HEK293T (cell line): ENCODE data around the gene FAM76B.

Source experiments
- CTCF ChIA-PET: fragments of 350-600 bp; formaldehyde crosslinking; extraction: SDS; loops from one replicate; lab custom pipeline; 2021; ENCODE audit warnings: antibody characterized with exemption, inconsistent platforms; lab: Yijun Ruan, JAX
- POLR2A ChIA-PET: fragments of 350-600 bp; formaldehyde crosslinking; extraction: SDS; loops from one replicate; lab custom pipeline; 2020; ENCODE audit warnings: antibody characterized with exemption, inconsistent platforms; lab: Yijun Ruan, JAX
- DNase-seq: peaks from one replicate; pipeline ENCODE4 v3.0.0; 2012; ENCODE audit warnings: mixed read lengths; ENCODE audit errors: extremely low spot score
- ARNT ChIP-seq: fragments of 450-650 bp; IDR thresholded peaks from 2 replicates; pipeline ENCODE4 v1.6.1; 2017; ENCODE audit warnings: mild to moderate bottlenecking
- BHLHE40 ChIP-seq: fragments of 450-650 bp; IDR thresholded peaks from 2 replicates; pipeline ENCODE4 v1.6.1; 2016; ENCODE audit warnings: mild to moderate bottlenecking, moderate library complexity, borderline replicate concordance
- CTBP1 ChIP-seq: fragments of 450-650 bp; IDR thresholded peaks from 2 replicates; pipeline ENCODE4 v1.6.1; 2016; ENCODE audit warnings: borderline replicate concordance
- ELF4 ChIP-seq: fragments of 450-650 bp; IDR thresholded peaks from 2 replicates; pipeline ENCODE4 v1.6.1; 2017; ENCODE audit warnings: antibody characterized with exemption
- FOXA1 ChIP-seq: fragments of 450-650 bp; IDR thresholded peaks from 2 replicates; pipeline ENCODE4 v1.6.1; 2016; ENCODE audit warnings: mild to moderate bottlenecking
- FOXK2 ChIP-seq: fragments of 450-650 bp; IDR thresholded peaks from 2 replicates; pipeline ENCODE4 v1.6.1; 2016; ENCODE audit warnings: mild to moderate bottlenecking
- FOXM1 ChIP-seq: fragments of 450-650 bp; IDR thresholded peaks from 2 replicates; pipeline ENCODE4 v1.6.1; 2017; ENCODE audit warnings: mild to moderate bottlenecking, borderline replicate concordance
- HDGF ChIP-seq: fragments of 450-650 bp; IDR thresholded peaks from 2 replicates; pipeline ENCODE4 v1.6.1; 2017; ENCODE audit warnings: antibody characterized with exemption, borderline replicate concordance
- L3MBTL2 ChIP-seq: fragments of 450-650 bp; conservative IDR thresholded peaks from 2 replicates; pipeline ENCODE4 v1.6.1; 2016; ENCODE audit warnings: mild to moderate bottlenecking
- LEF1 ChIP-seq: fragments of 450-650 bp; IDR thresholded peaks from 2 replicates; pipeline ENCODE4 v1.6.1; 2017; ENCODE audit warnings: mild to moderate bottlenecking, borderline replicate concordance
- NFRKB ChIP-seq: fragments of 450-650 bp; IDR thresholded peaks from 2 replicates; pipeline ENCODE4 v1.6.1; 2016; ENCODE audit warnings: mild to moderate bottlenecking, moderate library complexity
- PKNOX1 ChIP-seq: fragments of 450-650 bp; IDR thresholded peaks from 2 replicates; pipeline ENCODE4 v1.6.1; 2016
- SP1 ChIP-seq: fragments of 450-650 bp; IDR thresholded peaks from 2 replicates; pipeline ENCODE4 v1.6.1; 2017
- SUZ12 ChIP-seq: fragments of 450-650 bp; IDR thresholded peaks from 2 replicates; pipeline ENCODE4 v1.6.1; 2016; ENCODE audit warnings: mild to moderate bottlenecking
- TARDBP ChIP-seq: fragments of 450-650 bp; IDR thresholded peaks from 2 replicates; pipeline ENCODE4 v1.6.1; 2016
- ZNF384 ChIP-seq: fragments of 450-650 bp; IDR thresholded peaks from 2 replicates; pipeline ENCODE4 v1.6.1; 2016

The FAM76B gene

GRCh38 chr11:95732930-95733602, 56.5 kb downstream of the FAM76B start:
- TF ChIP-seq NFRKB, result no peak
- no peak for TF ChIP-seq SP1
- TF ChIP-seq FOXM1, result no peak
- no peak for TF ChIP-seq HDGF
- TF ChIP-seq ARNT, result no peak
- no peak for TF ChIP-seq PKNOX1
- TF ChIP-seq L3MBTL2, result no peak
- no peak for TF ChIP-seq ZNF384
- no peak for TF ChIP-seq BHLHE40
- TF ChIP-seq SUZ12, result no peak
- TF ChIP-seq FOXK2, result no peak
- no peak for TF ChIP-seq LEF1
- TF ChIP-seq FOXA1, result no peak
- TF ChIP-seq CTBP1, result no peak
- ChIA-PET POLR2A (no interaction called here), CTCF (no interaction called here)
- DNase-seq, result no peak

- CTCF ChIA-PET, result no interaction called here
Measured at GRCh38 chr11:95729462-95729861, 60.1 kb downstream of the FAM76B start.

GRCh38 chr11:95728790-95729189, 60.8 kb downstream of the FAM76B start:
- POLR2A ChIA-PET, result no interaction called here
- CTCF ChIA-PET, result no interaction called here
- TF ChIP-seq SP1, result no peak
- no peak for TF ChIP-seq BHLHE40
- TF ChIP-seq TARDBP, result no peak
- TF ChIP-seq ARNT, result no peak
- TF ChIP-seq LEF1, result no peak
- TF ChIP-seq FOXM1, result no peak
- no peak for TF ChIP-seq CTBP1
- no peak for TF ChIP-seq SUZ12
- no peak for TF ChIP-seq NFRKB
- TF ChIP-seq L3MBTL2, result no peak
- TF ChIP-seq ZNF384, result no peak
- TF ChIP-seq PKNOX1, result no peak
- no peak for TF ChIP-seq FOXK2
- no peak for TF ChIP-seq FOXA1
- TF ChIP-seq HDGF, result no peak
- no peak for TF ChIP-seq ELF4
- no peak for DNase-seq

More at GRCh38 chr11:95729462-95729861, 60.1 kb downstream of the FAM76B start:
- POLR2A ChIA-PET, result no interaction called here
- no peak for TF ChIP-seq PKNOX1
- TF ChIP-seq FOXM1, result no peak
- DNase-seq, result no peak

GRCh38 chr11:95728094-95728493, 61.5 kb downstream of the FAM76B start:
- no peak for TF ChIP-seq FOXA1
- no peak for TF ChIP-seq PKNOX1
- TF ChIP-seq CTBP1, result no peak
- no peak for TF ChIP-seq ELF4
- TF ChIP-seq ARNT, result no peak
- TF ChIP-seq ZNF384, result no peak
- TF ChIP-seq L3MBTL2, result no peak
- DNase-seq, result no peak
- CTCF ChIA-PET, result no interaction called here
- POLR2A ChIA-PET, result no interaction called here

GRCh38 chr11:95727620-95728019, 62.0 kb downstream of the FAM76B start:
- POLR2A ChIA-PET, result no interaction called here
- TF ChIP-seq PKNOX1, result no peak
- TF ChIP-seq LEF1, result no peak
- TF ChIP-seq L3MBTL2, result no peak
- TF ChIP-seq FOXK2, result no peak
- TF ChIP-seq CTBP1, result no peak
- no peak for TF ChIP-seq ARNT
- TF ChIP-seq ELF4, result no peak
- TF ChIP-seq BHLHE40, result no peak
- CTCF ChIA-PET, result no interaction called here
- no peak for DNase-seq

GRCh38 chr11:95727111-95727510, 62.5 kb downstream of the FAM76B start:
- ChIA-PET POLR2A (no interaction called here), CTCF (no interaction called here)
- no peak for TF ChIP-seq SP1
- TF ChIP-seq LEF1, result no peak
- TF ChIP-seq ARNT, result no peak
- no peak for TF ChIP-seq PKNOX1
- TF ChIP-seq ZNF384, result no peak
- no peak for TF ChIP-seq NFRKB
- no peak for TF ChIP-seq BHLHE40
- TF ChIP-seq HDGF, result no peak
- TF ChIP-seq FOXM1, result no peak
- no peak for TF ChIP-seq SUZ12
- TF ChIP-seq FOXK2, result no peak
- TF ChIP-seq L3MBTL2, result no peak
- TF ChIP-seq FOXA1, result no peak
- no peak for DNase-seq
